ENCODE measurements around the gene TRMT112. TPM values are rescaled to one million over a fixed set of nuclear protein-coding genes. Genes with fewer than 3 reads are reported as not detected.

The TRMT112 gene
- total and polyA plus RNA-seq, 2 of the 8 experiments (the other 6 are each of a cell fraction or from before 2014, with no cell fraction given) = 300 to 650 TPM

DNA sequence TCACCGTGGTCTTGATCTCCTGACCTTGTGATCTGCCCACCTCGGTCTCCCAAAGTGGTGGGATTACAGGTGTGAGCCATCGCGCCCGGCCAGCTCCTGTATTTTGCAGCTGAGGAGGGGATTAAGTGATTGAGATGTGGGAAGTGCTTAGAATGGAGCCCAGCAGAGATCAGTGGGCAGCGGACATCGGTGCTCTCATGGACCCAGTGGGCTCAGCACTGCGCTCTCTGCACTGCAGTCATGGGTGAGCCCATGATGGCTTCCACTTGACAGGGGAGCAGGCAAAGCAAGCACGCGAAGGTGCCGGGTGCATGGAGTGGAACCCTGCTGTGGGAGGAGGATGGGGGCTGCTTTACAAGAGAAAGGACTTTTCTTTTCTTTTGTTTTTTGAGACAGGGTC is 13.5 kb upstream of the TRMT112 start:
- 0 out of 2 replicates have a peak overlapping the region, but pooled peaks have one; percentile 86 for H2BK20ac ChIP-seq (ENCODE audit: low read length)
- no peak overlapping the region for H3K14ac ChIP-seq (ENCODE audit: insufficient read length)
- H2AFZ ChIP-seq (ENCODE audit: low read length) = no peak overlapping the region
- no peak overlapping the region for H2BK120ac ChIP-seq (replicated peaks; ENCODE audit: low read depth, low read length)
- no peak overlapping the region for H4K91ac ChIP-seq (replicated peaks; ENCODE audit: insufficient read length, low read length)
- DNase-seq (ENCODE audit: low read depth in 1 of 2, low spot score in 2 of 2) = no peak
- peak overlapping the region; percentile 13 for H3K4ac ChIP-seq (replicated peaks; ENCODE audit: insufficient read length, low read depth, low read length)
- no peak overlapping the region for H3K4me3 ChIP-seq (ENCODE audit: extremely low read depth in 1 of 4, insufficient read depth in 2 of 4, low read depth in 3 of 4, low read length in 4 of 4)
- H2BK15ac ChIP-seq (ENCODE audit: low read length) = peak overlapping the region; percentile 88; the same call in 1 of the 2 replicates
- H3K18ac ChIP-seq (ENCODE audit: extremely low read depth, low read length) = no peak overlapping the region
- TF ChIP-seq SP4 (IDR thresholded peaks at IDR 0.05; ENCODE audit: low read length) (no peak), TEAD4 (IDR thresholded peaks at IDR 0.05; ENCODE audit: low read depth, low read length) (no peak), EP300 (IDR thresholded peaks at IDR 0.05; ENCODE audit: borderline replicate concordance in 1 of 2, low read depth in 2 of 2, low read length in 2 of 2) (no peak), GABPA (IDR thresholded peaks at IDR 0.05; ENCODE audit: borderline replicate concordance, insufficient read depth, low read length) (no peak), MAFK (IDR thresholded peaks at IDR 0.05; ENCODE audit: low read depth, low read length) (no peak), BRCA1 (IDR thresholded peaks at IDR 0.05; ENCODE audit: low read depth, low read length) (no peak)
- TF ChIP-seq, protein P1, sequence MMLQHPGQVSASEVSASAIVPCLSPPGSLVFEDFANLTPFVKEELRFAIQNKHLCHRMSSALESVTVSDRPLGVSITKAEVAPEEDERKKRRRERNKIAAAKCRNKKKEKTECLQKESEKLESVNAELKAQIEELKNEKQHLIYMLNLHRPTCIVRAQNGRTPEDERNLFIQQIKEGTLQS (IDR thresholded peaks at IDR 0.05; ENCODE audit: insufficient read depth, low read depth, low read length) = no peak
- TF ChIP-seq, protein P2, sequence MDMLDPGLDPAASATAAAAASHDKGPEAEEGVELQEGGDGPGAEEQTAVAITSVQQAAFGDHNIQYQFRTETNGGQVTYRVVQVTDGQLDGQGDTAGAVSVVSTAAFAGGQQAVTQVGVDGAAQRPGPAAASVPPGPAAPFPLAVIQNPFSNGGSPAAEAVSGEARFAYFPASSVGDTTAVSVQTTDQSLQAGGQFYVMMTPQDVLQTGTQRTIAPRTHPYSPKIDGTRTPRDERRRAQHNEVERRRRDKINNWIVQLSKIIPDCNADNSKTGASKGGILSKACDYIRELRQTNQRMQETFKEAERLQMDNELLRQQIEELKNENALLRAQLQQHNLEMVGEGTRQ (IDR thresholded peaks at IDR 0.05; ENCODE audit: low read length) = no peak
- peak overlapping the region; percentile 94; the same call in 1 of the 2 replicates for H2BK12ac ChIP-seq (ENCODE audit: low read depth, low read length)
- peaks cover 2% of the 10 kb centered on the region; the same call in 1 of the 2 replicates for H3K23me2 ChIP-seq (ENCODE audit: low read depth, low read length)
- no peak overlapping the region; the same call in 1 of the 2 replicates for H2AK5ac ChIP-seq (ENCODE audit: low read depth, low read length)
- H4K8ac ChIP-seq (ENCODE audit: extremely low read depth, insufficient read depth, low read length) = no peak overlapping the region
- H3K79me1 ChIP-seq (ENCODE audit: low read depth, low read length) = no peaks in the 10 kb centered on the region
- H4K5ac ChIP-seq (ENCODE audit: insufficient read length, low read depth, low read length) = no peak overlapping the region
- H3K27ac ChIP-seq (ENCODE audit: low read depth, low read length) = no peak overlapping the region
- peaks cover 0 to 2% of the 10 kb centered on the region in 2 experiments for H4K20me1 ChIP-seq (replicated peaks in 1 of 2; ENCODE audit: control insufficient read depth in 1 of 2, insufficient read depth in 2 of 2, low read length in 2 of 2)
- no peak overlapping the region for H3K56ac ChIP-seq (replicated peaks; ENCODE audit: insufficient read length, low read depth, low read length)
- FAIRE-seq = no peak
- H3K4me2 ChIP-seq (ENCODE audit: insufficient read depth in 1 of 2, low read depth in 2 of 2, low read length in 2 of 2) = no peak overlapping the region
- no peak overlapping the region for H3K23ac ChIP-seq (ENCODE audit: insufficient read length)
- no peaks in the 10 kb centered on the region for H3K79me2 ChIP-seq (ENCODE audit: control insufficient read depth in 1 of 2, insufficient read depth in 2 of 2, low read length in 2 of 2)
- peaks cover 0 to 9% (median 4%) of the 10 kb centered on the region in 4 experiments; a peak in 6 of 7 replicates for H3K4me1 ChIP-seq (replicated peaks in 1 of 4; ENCODE audit: control insufficient read depth in 3 of 4, insufficient read depth in 4 of 4, low read length in 3 of 4)
- ChIA-PET POLR2A (ENCODE audit: partially characterized antibody) (interaction anchor here (0.7 to 7.3 kb wide), 9 partner anchors 9 to 1666 kb away, joined by 3 to 61 read pairs (median 3); partner anchors contain the start of genes C11orf98, CCDC88B, CSKMT and ESRRA), CTCF (ENCODE audit: partially characterized antibody) (interaction anchor here (0.7 to 37.6 kb wide), 8 partner anchors 8 to 296 kb away, joined by 3 to 614 read pairs (median 4); partner anchors contain the start of genes CATSPERZ, CCDC88B, ESRRA and PRDX5)
- no peaks in the 10 kb centered on the region for H3K9me3 ChIP-seq (ENCODE audit: insufficient read depth in 2 of 2, low read depth in 1 of 2, low read length in 1 of 2)
- H2BK5ac ChIP-seq (ENCODE audit: low read depth, low read length) = 0 out of 2 replicates have a peak overlapping the region, but pooled peaks have one; percentile 12
- no peaks in the 10 kb centered on the region for H3K36me3 ChIP-seq (ENCODE audit: control insufficient read depth in 2 of 4, insufficient read depth in 4 of 4, low read length in 3 of 4)
- no peak overlapping the region for H3K9ac ChIP-seq (replicated peaks in 1 of 4; ENCODE audit: extremely low read depth in 1 of 4, low read depth in 3 of 4, low read length in 3 of 4)
- WGBS, 2 experiments (ENCODE audit: extremely low coverage in 1 of 2, insufficient coverage in 1 of 2, insufficient read length in 1 of 2, insufficient replicate concordance in 2 of 2, low coverage in 1 of 2, low lambda C conversion rate in 2 of 2, missing lambda C conversion rate in 1 of 2) = 89% methylated on average over 11 of the region's 11 CpGs; no CpG with 5 or more reads in 1 of the 2 experiments
- no peaks in the 10 kb centered on the region for H3K27me3 ChIP-seq (replicated peaks in 1 of 4; ENCODE audit: control insufficient read depth in 3 of 4, extremely low read depth in 1 of 4, insufficient read depth in 3 of 4, low read length in 3 of 4)
